Fibroblast of the aortic adventitia (primary cell): Measurements from ENCODE around the gene AFF2. TPM values are rescaled to one million over a fixed set of nuclear protein-coding genes. Genes with fewer than 3 reads are reported as not detected.

Experiments used
- DNase-seq: peaks from one replicate; pipeline ENCODE4 v3.0.0-alpha.2; 2010; ENCODE audit warnings: low read depth
- H3K4me3 ChIP-seq: 2 replicates; pipeline ENCODE4 v1.5.1; 2011; ENCODE audit warnings: low read depth, mild to moderate bottlenecking, control low read depth, low read length, moderate library complexity
- total RNA-seq: library from RNA; depleted of rRNA; stranded (reverse); fragments of >200 nt; gene quantifications from 2 replicates; pipeline ENCODE4 v1.2.3, GENCODE V29; 2012; ENCODE audit warnings: low replicate concordance
- TF ChIP-seq, protein P1 (sequence below): IDR thresholded peaks from 2 replicates; pipeline ENCODE4 v1.5.1; 2011; ENCODE audit warnings: mild to moderate bottlenecking, low read length, control low read depth, inconsistent platforms; ENCODE audit not compliant: insufficient read depth

Gene AFF2
- total RNA-seq, 1 donor, result 6.6 TPM

DNA sequence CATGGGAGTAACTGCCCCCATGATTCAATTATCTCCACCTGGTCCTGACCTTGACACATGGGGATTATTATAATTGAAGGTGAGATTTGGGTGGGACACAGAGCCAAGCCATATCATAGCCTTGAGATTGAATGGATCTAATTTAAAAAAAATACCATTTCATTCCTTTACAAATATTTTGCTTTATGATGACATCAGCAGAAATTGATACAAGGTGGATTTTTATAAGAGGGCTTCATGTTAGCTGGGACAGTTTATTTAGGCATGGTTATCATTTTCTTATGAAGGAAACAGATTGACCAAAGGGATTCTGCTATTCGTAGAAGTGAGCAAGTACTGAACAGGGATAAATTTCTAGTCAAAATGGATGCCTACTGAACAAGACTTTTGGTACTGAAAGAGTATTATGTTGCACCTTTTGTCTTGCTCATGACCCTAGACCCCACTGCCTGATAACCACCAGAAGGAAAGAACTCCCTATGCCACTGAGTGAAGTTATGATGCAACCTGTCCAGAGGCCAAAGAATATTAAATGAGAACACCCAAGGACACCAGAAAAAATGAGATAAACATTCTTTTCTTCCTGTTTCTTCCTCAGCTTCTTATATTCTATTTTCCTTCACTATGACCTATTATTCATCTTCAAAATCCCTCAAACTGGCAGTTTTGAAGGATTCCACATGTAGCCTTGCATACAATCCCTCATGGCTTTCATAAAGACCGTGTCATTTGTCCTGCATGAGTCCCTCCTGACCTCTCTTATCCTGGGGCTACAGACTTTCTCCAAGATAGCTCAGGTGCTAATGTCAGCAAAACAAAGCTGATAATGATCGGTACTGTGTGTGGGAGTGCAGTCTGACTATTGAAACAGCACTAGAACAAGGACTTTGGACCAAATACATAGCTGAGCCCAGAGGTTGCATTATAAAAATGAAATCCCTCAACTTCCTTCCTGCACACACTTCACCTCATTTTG, 118.3 kb downstream of the AFF2 start:
- TF ChIP-seq, protein P1, sequence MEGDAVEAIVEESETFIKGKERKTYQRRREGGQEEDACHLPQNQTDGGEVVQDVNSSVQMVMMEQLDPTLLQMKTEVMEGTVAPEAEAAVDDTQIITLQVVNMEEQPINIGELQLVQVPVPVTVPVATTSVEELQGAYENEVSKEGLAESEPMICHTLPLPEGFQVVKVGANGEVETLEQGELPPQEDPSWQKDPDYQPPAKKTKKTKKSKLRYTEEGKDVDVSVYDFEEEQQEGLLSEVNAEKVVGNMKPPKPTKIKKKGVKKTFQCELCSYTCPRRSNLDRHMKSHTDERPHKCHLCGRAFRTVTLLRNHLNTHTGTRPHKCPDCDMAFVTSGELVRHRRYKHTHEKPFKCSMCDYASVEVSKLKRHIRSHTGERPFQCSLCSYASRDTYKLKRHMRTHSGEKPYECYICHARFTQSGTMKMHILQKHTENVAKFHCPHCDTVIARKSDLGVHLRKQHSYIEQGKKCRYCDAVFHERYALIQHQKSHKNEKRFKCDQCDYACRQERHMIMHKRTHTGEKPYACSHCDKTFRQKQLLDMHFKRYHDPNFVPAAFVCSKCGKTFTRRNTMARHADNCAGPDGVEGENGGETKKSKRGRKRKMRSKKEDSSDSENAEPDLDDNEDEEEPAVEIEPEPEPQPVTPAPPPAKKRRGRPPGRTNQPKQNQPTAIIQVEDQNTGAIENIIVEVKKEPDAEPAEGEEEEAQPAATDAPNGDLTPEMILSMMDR, result no peak
- H3K4me3 ChIP-seq, result no peak overlapping the region
- DNase-seq, result no peak

DNA sequence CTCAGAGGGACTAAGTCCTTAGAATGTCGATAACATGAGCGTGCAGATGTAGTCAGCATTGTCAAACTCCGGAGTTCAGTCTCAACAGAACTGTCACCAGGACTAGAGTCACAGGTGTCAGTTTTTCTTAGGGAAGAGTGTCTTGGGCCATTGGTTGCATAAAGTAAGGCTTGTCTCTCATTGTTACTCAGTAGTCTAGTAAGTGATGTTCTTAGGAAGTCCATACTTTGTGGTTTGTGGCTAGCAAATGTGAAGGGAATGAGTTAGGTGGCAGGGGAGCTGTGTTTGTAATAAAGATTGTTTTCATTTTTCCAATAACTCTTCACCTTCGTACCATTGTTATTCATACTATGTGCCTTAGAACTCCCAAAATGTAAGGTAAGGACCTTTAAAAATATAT, 119.6 kb downstream of the AFF2 start:
- TF ChIP-seq, protein P1, result no peak
- no peak overlapping the region for H3K4me3 ChIP-seq
- no peak for DNase-seq

DNA sequence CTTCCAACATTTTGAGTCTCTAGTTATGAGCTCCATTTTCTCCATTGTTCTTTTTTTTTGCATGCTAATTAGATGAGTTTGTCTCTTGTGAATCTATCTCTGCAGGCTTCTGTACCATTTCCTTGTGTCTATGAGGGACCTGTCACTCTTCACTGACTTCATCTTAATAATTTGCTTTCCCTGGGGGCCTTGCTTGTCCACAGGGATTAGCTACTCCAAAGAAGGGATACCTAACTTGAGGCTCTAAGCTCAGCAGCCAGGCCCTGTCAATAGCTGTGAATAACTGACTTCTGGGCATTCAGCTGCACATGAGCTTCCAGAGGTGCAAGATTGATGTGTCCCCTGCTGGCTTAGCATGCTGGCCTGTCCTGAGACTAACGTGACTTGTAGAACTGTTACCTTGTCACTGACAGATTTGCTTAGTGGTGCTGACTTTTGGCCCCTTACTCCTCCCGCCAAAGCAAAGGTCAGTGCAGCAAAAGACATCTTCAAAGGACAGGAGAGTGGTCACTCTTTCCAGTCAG, 124.6 kb downstream of the AFF2 start:
- TF ChIP-seq, protein P1, result no peak
- no peak overlapping the region for H3K4me3 ChIP-seq
- no peak for DNase-seq

DNA sequence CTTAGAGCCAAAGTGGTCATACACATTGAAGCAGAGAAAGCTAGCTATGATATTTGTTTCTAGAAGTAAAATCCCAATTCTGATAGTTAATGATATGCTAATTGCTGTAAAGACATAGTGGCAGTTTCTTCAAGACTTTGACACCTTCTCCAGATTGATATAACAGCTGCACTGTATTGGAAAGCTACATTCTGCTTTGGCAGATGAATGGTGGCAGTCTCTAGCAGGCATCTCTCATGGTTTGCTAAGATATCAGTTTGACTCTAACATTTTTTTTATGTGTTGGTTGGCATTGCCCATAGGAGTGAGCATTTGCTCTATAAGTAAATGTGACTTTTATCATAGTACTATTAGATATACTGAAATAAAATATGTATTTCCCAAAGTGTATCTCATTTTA, 128.2 kb downstream of the AFF2 start:
- DNase-seq, result no peak
- no peak overlapping the region for H3K4me3 ChIP-seq
- TF ChIP-seq, protein P1, result no peak

DNA sequence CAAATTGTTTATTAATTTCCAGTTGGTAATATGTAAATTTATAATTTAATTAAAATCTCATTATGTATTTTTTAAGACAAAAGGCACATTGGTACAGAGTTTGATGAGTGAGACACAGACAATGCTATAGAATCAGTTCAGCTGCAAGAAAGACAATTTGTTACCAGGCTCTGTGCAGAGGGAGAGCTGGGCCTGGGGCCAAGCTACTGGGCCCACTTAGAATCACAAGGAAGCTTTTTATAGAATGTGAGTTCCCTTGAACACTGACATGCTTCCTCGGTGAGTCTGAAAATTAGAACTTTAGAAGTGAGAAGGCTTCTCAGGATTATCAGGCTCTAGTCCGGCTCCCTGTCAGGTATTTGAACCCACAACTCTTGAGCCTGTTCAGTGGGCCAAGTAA, 129.0 kb downstream of the AFF2 start:
- no peak for DNase-seq
- TF ChIP-seq, protein P1, result no peak
- H3K4me3 ChIP-seq, result no peak overlapping the region

DNA sequence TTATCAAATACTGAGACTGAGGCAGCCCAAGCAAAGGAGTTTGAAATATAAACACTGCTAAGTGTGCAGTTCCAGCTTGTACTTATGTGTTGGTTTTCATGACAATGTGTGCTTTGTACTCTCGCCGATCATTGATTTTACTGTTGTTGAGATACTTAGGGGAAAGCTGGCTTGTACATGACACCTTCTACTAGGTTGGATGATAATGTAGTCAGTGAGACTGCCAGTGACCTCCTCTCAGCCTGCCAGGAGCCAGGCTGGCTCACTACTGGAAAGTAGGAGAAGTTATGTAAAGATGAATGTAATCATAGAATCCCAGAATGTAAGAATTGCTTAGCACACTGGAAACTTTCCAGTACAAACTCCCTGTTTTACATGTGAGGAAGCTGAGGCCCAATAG, 132.0 kb downstream of the AFF2 start:
- TF ChIP-seq, protein P1, result no peak
- peak; percentile 3 for DNase-seq
- H3K4me3 ChIP-seq, result no peak overlapping the region
